GM18502 (cell line): ENCODE data around the gene MORF4L1.
"Not testable (repeated sequence)": the region's sequence is repeated elsewhere in the genome, so short reads cannot be mapped to it uniquely, and the experiment has no call there.

ENCODE experiments used
- ATAC-seq: cut with Tn5 transposase; IDR thresholded peaks from one replicate; pipeline ENCODE4 v1.9.1; 2021; ENCODE audit warnings: mild to moderate bottlenecking; ENCODE audit not compliant: unreplicated experiment, poor library complexity

Gene MORF4L1, protein sequence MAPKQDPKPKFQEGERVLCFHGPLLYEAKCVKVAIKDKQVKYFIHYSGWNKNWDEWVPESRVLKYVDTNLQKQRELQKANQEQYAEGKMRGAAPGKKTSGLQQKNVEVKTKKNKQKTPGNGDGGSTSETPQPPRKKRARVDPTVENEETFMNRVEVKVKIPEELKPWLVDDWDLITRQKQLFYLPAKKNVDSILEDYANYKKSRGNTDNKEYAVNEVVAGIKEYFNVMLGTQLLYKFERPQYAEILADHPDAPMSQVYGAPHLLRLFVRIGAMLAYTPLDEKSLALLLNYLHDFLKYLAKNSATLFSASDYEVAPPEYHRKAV

DNA sequence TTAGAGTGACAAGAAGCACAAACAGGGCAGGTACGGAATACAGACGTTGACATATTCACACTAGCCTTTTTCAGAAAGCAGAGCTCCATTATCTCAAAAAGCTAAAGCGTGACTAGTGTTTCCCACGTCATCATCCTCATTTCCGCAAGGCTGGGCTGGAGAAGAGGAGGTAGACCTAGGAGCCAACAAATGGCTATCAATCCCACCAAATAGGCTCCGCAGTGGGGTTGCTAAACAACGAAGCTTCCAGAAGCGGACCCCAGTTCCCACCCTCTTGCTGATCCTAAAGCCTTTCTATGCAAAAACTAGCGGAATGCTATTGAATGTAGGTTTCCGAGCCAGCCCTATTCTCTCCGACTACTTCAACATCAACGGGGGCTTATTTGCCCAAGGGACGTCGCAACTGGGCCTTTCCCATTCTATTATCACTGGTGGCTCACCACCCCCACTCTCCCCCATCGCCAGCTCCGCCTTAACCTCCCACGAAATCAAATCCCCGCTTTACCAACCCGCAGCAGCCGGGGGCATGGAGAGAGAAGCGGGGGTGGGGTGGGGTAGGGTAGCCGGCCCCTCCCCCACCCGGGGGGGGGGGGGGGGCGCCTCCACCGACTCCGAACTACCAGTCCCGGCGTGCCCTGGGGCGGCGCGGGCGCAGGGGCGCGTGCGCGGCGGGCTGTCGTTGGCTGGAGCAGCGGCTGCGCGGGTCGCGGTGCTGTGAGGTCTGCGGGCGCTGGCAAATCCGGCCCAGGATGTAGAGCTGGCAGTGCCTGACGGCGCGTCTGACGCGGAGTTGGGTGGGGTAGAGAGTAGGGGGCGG, at the start of gene MORF4L1:
Gene MORF4L1, plus strand, starts transcription at position 736 of the 817 bp plus-strand sequence. CDS start 128 bp downstream, outside the sequence.
- peak; percentile 77 for ATAC-seq

DNA sequence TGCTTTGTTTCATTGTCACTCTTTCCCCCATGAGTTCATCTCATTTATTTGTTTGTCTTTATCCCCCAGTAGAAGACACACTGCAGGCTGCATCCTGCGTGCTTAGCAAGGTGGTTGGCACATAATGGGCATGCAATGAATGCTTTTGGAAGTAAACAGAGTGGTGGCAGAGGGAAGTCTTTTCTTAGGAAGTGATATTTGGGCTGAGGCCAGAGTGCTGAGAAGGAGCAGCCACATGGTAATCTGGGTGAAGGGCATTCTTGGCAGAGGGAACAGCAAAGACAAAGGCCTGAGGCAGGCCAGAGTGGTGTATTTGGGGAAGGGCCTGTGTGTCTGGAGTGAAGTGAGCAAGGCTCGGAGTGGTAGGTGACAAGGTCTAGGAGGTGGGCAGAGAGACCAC, 43.8 kb upstream of the MORF4L1 start:
- no peak for ATAC-seq

DNA sequence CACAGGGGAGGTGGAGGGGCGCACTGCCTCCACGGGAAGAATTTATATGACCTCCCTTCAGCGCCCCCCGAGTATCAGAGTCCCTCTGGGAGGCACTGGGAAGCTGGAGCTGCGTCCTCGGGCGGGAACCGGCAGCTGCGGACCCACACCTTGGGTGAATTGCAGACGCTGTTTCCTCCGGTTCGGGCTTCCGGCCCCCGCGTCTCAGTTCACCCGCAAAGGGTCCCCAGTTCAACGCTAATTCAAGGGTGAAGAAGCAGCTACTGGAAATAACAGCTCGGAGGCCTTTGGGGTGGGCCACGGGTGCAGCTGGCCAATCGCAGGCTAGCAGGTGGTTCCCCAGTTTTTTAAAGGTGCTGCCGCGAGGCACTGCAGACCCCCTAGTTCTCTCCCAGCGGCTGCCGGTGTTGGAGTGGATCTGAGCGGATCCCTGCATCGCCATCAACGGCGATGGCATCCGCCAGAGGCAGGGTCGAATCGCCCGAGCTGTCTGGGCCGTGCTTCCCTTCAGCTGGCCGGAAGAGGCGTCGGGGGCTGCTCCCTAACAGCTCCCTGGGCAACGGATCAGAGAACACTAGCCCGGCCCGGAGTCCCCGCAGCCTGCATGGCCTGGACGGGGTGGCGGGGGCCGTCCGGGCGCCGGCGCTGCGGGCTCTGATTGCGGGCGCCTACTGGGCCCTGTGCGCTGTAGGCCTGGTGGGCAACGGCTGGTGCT, 42.0 kb upstream of the MORF4L1 start:
- no peak for ATAC-seq

DNA sequence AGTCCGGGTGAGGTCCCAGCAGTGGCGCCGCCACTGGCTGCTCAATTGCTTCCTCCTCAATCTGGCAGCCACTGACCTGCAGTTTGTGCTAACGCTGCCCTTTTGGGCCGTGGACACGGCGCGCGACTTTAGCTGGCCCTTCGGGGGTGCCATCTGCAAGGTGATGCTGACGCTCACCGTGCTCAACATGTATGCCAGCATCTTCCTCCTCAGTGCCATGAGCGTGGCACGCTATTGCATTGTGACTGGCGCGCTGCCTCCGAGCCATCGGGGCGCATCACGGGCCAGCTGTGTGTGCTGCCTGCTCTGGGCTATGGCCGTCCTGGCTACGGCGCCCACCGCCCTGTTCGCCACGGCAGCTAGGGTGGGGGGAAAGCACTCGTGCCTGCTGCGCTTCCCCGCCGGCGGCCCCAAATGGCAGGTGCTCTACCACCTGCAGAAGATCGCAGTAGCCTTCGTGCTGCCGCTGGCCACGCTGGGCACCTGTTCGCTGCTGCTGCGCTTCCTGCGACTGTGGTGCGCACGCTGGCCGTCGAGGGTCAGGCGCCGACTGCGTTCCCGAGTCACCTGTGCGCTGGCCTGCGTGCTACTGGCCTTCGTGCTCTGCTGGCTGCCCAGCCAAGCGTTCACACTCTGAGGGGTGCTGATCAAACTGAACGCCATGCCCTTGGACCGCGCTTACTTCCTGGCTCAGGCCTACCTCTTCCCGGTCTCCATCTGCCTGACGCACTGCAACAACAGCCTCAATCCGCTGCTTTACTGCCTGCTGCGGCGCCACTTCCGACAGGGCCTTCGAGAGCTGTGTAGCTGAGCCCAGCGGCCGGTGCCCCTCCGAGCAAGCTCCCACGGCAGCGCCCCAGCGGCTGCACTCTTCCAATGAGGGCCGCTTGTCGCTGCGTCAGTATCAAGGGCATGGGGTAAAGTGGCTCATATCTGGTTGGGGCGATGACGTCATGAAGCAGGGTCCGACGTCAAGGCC, 41.2 kb upstream of the MORF4L1 start:
- ATAC-seq: no peak

DNA sequence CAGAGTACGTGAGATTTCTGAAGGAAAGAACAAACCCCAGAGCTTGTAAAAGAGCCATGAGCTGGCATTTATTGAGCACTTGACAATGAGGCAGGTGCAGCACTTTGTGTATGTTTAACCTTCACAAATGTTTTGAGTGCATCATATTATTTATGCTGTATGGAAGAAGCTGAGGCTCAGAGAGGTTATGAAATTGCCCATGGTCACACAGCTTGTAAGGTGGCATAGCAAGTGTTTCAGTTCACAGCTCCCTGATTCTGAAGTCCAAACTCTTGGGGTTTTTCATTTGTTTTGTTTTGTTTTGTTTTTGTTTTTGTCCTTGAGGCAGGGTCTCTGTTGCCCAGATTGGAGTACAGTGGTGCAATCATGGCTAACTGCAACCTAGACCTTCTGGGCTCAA, 36.4 kb upstream of the MORF4L1 start:
- ATAC-seq: no peak

DNA sequence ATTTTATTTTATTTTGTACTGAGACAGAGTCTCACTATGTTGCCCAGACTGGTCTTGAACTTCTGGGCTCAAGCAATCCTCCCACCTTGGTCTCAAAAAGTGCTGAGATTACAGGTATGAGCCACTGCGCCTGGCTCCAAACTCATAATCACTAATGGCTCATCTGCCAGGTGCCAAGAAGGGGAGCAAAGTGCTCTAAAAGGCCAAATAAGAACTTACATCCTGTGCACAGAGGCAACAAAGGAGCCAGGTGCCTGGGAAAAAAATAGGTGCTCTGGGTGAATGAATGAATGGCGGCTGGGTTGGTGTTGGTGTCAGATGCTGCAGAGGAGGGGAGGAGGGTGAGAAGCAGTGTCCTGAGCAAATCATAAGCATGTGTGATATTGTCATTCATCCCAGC, 35.6 kb upstream of the MORF4L1 start:
- no peak for ATAC-seq

DNA sequence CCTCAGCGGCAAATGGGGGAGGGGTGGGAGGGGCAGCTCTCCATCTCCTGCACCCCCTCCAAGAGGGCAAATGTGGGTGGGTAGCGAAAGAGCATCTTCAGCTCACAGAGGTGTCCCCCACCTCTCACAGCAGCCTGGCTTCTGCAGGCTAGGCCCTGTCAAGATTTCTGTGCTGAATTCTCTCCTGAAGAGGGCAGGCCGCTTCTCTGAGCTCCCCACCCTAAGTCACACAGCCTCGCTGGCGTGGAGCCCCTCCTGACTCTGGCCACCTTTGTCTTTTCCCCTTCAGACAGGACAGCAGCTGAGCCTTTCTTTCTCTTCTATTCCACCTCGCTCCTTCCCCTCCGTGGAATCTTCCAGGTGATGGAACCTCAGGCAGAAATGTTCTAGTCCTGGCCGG, 35.1 kb upstream of the MORF4L1 start:
- ATAC-seq: no peak

DNA sequence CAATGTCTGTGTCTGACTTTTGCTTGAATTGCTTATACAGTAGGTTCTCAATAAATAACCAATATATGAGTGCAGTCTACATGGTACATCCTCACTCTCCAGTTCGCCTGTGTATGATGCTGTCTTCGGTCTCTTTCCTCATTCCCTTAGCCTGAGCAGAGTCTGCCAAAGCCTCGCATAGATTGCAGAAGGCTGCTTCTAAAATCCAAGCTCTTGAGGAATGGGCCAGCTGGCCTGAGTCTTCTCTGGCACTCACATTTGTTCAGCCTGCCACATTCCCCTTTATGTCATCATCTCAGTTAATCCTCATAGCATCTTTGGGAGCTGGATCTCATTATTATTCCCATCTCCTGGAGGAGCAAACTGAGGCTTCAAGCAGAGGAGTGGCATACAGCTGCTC, 34.2 kb upstream of the MORF4L1 start:
- ATAC-seq: no peak

DNA sequence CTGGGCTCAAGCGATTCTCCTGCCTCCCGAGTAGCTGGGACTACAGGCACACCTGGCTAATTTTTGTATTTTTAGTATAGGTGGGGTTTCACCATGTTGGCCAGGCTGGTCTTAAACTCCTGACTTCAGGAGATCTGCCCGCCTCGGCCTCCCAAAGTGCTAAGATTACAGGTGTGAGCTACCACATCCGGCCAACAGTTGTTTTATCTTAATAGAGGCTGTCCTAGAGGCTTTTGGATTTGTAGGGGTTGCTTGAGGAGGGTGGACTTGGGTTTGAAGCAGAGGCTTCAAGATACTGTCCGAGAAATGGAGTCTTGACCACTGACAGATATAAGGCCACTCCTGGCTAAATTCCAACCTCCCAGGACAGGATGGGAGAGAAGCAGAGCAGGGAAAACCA, 33.5 kb upstream of the MORF4L1 start:
- not testable (repeated sequence) for ATAC-seq

DNA sequence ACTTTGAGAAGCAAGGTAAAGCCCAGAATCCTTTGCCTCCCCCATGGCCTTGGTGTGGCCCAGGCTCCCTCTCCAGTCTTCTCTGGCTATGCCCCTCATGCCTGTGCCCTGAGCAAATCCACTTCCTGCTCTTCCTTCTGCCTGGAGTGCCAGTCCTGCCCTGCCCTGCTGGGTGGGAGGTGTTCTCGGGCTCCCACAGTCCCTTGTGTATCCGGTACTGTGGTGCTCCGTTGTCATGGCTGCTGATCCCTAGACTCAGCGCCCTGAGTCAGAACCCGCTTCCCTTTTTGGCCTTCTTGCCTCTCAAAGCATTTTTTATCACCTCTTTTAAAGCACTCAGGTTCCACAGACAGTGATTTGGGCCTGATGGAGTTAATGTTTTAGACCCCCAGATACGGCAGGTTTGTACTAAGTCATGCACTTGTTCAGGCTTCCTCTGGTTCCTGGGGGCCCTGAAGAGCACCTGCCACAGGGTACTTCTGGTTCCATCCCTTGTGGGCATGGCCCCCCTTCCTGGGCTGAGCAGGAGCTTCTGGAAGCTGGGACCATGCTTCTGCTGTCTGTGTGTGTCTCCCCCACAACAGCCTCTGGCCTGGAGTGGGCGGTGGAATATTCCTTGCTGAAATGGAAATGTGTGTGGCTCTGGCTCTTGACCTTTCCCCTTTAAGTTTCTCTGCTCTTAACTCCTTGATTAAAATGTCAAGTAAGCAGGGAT, 31.9 kb upstream of the MORF4L1 start:
- ATAC-seq: no peak

DNA sequence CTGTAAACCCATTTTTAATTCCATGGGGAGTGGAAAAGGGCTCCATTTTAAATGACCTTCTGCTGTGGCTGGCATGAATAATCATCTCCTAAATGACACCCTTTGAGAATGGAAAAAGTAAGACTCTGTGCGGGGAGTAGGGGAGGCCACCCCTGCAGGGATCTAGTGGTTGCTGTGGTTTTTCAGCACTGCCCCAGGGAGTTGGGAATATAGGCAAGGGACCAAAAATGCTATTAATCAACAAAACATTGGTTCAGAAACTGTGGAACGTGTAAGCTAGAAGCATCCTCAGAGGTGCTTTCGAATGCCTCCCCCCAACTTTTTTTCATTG, 31.3 kb upstream of the MORF4L1 start:
- no peak for ATAC-seq

DNA sequence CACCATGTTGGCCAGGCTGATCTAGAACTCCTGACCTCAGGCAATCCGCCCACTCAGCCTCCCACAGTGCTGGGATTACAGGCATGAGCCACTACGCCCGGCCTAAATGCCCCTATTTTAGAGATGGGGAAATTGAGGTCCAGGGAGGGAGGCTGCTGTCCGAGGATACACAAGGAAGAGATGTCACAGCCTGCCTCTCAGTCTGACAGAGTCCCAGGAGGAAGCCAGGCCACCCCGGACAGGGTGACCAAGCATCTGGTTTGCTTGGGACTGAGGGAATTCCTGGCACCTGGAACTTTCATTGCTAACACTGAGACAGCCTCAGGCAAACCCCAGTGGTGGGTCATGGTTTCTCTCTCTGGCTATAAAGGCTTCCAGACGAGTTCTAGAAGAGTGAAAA, 30.8 kb upstream of the MORF4L1 start:
- no peak for ATAC-seq

DNA sequence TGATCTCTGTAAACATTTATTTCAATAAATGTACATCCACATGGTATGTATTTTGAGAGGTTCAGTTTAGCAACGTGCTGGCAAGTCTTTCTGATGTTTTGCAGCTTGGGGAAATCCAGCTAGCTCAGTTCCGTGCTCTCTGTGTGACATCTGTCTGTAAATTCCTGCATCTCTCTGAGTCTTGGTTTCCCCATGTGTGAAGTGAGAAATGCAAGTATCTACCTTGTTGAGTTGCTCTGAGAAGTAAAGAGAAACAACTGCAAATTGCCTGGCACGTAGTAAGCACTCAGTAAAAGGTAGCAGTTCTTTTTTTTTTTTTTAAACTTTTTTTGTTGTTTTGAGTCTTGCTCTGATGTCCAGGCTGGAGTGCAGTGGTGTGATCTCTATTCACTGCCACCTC, 30.2 kb upstream of the MORF4L1 start:
- ATAC-seq: no peak

DNA sequence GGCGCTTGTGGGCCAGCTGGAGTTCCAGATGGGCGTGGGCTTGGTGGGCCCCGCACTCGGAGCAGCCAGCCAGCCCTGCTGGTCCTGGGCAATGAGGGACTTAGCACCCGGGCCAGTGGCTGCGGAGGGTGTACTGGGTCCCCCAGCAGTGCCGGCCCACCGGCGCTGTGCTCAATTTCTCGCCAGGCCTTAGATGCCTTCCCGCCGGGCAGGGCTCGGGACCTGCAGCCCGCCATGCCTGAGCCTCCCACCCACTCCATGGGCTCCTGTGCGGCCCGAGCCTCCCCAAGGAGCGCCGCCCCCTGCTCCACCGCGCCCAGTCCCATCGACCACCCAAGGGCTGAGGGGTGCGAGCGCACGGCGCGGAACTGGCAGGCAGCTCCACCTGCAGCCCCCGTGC, 25.8 kb upstream of the MORF4L1 start:
- ATAC-seq: not testable (repeated sequence)

DNA sequence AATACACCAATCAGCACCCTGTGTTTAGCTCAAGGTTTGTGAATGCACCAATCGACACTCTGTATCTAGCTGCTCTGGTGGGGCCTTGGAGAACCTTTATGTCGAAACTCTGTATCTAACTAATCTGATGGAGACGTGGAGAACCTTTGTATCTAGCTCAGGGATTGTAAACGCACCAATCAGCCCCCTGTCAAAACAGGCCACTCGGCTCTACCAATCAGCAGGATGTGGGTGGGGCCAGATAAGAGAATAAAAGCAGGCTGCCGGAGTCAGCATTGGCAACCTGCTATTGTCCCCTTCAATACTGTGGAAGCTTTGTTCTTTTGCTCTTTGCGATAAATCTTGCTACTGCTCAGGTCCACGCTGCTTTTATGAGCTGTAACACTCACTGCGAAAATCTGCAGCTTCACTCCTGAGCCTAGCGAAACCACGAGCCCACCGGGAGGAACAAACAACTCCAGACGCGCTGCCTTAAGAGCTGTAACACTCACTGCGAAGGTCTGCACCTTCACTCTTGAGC, 25.2 kb upstream of the MORF4L1 start:
- ATAC-seq: not testable (repeated sequence)

DNA sequence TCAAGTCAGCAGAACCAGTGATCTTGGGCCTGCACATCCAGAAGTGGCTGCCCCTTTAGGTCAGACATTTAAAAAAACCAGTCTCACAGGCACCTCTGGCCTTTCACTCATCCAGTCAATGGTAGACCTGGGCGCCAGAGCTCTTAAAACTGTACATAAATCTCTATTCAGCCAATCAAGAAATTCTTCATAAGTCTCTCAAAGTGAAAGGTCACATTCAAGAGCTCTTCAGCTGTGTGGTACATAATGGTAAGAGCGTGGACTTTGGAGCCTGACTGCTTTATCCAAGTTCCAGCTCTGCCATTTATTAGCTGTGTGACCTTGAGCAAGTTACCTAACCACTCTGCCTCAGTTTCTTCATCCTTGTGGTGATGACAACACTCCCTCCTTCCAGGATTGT, 22.3 kb upstream of the MORF4L1 start:
- no peak for ATAC-seq

DNA sequence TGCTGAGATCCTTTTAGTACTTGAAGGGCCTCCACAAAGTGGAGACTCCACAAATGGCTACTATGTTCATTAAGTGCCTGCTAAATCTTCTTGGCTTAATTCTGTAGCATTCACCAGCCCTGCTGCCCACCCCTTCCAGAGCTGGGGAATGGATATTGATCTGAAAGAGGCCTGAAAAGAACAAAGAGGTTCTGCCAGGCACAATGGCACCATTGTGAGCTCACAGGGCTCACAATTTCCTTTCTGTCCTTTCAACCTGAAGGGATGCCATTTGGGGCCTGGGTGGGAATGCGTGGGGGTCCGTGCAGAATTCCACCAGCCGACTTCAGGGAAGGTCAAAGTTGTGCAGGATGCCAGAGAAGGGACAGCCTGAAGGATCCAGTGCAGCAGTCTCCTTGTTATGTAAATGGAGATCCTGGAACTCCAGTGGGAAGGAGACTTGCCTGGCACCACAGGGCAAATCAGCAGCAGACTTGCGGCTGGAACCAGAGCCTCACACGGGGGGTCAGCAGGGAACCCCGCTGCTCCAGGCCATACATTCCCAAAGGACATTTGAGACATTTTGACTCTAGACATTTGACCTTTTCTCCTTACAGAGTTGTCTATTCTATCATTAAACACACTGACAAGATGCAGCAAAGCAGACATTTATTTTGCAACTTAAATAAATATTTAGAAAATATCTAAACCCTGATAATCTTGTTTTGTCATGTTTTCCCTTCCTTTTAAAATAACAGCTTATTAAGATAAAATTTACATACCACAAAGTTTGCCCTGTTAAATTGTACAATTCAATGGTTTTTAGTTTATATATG, 21.5 kb upstream of the MORF4L1 start:
- ATAC-seq: no peak

DNA sequence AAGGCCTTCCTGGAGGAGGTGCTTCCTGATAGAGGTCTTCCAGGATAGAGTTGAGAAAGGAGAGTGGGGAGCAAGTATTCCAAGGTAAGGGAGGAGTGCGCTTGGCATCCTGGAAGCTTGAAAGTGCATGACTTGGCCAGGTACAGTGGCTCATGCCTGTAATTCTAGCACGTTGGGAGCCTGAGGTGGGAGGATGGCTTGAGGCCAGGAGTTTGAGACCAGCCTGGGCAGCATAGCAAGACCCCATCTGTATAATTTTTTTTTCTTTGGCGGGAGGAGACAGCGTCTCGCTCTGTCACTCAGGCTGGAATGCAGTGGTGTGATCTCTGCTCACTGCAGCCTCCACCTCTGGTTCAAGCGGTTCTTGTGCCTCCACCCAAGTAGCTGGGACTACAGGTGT, 19.2 kb upstream of the MORF4L1 start:
- no peak for ATAC-seq
